Activated CD4-positive, alpha-beta memory T cell treated with anti-CD3 and anti-CD28 coated beads, Interleukin-2, amount 10 ng/mL, durations not matched to agents 7 days and 5 days (primary cell): ENCODE results near the gene PRAC2. TPM values are rescaled to one million over a fixed set of nuclear protein-coding genes. Genes with fewer than 3 reads are reported as not detected.

Experiments
- CTCF ChIA-PET: fragments of 350-600 bp; sonication (Branson Sonifier 250); formaldehyde crosslinking; loops from one replicate; lab custom pipeline; 2021; ENCODE audit warnings: antibody characterized with exemption, inconsistent platforms; lab: Charles Lee
- POLR2A ChIA-PET: fragments of 350-600 bp; sonication (Branson Sonifier 250); formaldehyde crosslinking; loops from one replicate; lab custom pipeline; 2021; ENCODE audit warnings: antibody characterized with exemption; lab: Charles Lee
- DNase-seq: peaks from one replicate; pipeline ENCODE4 v3.0.0-alpha.2; 2020
- H3K27ac Mint-ChIP-seq: one replicate; pipeline ENCODE4 v1.8.0; 2021; ENCODE audit warnings: mild to moderate bottlenecking, mixed read lengths
- H3K27me3 Mint-ChIP-seq: one replicate; pipeline ENCODE4 v1.8.0; 2021; ENCODE audit warnings: mixed read lengths
- H3K36me3 Mint-ChIP-seq: one replicate; pipeline ENCODE4 v1.8.0; 2021; ENCODE audit warnings: low read depth, mixed read lengths
- H3K4me1 Mint-ChIP-seq: one replicate; pipeline ENCODE4 v1.8.0; 2021; ENCODE audit warnings: mixed read lengths
- H3K4me3 Mint-ChIP-seq: one replicate; pipeline ENCODE4 v1.8.0; 2021; ENCODE audit warnings: mild to moderate bottlenecking, mixed read lengths
- H3K9me3 Mint-ChIP-seq: one replicate; pipeline ENCODE4 v1.8.0; 2021; ENCODE audit warnings: mixed read lengths
- total RNA-seq, 2 experiments: library from RNA; stranded (reverse); gene quantifications; one replicate each; pipeline ENCODE4 v1.2.3, GENCODE V29; 2021

Gene PRAC2
- total RNA-seq, 2 experiments from 2014 or later: not detected

DNA sequence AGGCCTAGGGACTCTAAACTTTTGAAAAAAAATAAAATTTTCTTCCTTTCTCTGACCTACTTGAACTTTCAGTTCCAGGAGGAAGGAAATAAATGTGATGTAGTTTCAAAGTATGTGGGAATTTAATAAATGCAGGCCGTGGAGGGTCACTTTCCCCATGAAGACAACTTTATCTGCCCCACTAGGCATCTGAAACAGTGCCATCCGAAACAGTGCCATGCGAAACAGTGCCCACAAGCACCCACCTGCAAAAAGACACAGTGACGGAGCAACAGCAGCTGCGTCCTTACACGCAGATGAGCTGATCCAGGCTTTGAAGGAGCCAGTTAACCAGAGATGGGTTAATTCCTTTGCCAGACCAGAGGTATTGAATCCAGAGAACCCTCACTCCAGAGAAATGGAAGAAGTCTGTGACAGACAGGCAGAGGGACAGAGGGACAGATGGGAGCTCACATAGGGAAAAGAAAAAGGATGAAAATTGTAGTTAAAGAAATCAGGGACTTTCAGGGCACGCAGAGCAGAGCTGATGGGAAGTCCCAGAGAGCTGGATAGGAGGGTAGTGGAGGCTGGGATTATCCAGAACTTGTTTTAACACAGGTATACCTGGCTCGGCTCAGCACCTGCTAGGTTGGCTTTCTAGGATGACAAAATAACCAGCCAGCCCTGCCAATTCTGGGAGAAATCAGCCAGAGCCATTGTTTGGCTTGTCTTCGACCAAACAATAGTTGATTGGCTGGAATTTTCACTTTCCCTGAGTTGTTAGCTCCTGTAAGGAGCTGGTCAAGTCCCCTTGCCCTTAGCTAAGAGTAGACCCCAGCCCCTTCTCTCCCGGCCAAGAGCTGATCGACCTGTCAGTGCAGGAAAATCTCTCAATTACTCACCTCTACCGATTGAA is 22.6 kb downstream of the PRAC2 start:
- H3K9me3 Mint-ChIP-seq: no peaks in the 10 kb centered on the region
- no peak for DNase-seq
- peaks cover 92% of the 10 kb centered on the region for H3K27me3 Mint-ChIP-seq
- no peaks in the 10 kb centered on the region for H3K36me3 Mint-ChIP-seq
- H3K27ac Mint-ChIP-seq: no peak overlapping the region
- H3K4me3 Mint-ChIP-seq: no peak overlapping the region
- H3K4me1 Mint-ChIP-seq: peaks cover 2% of the 10 kb centered on the region
- POLR2A ChIA-PET: interaction anchor here (0.9 to 1.2 kb wide), 4 partner anchors 9 to 21 kb away, joined by 3 read pairs; no protein-coding TSS in a partner anchor
- CTCF ChIA-PET: interaction anchor here (1.0 to 3.7 kb wide), 4 partner anchors 12 to 132 kb away, joined by 3 to 26 read pairs (median 4); no protein-coding TSS in a partner anchor

- ChIA-PET CTCF (no interaction called here), POLR2A (no interaction called here)
- DNase-seq: no peak
- H3K4me3 Mint-ChIP-seq: no peak overlapping the region
- H3K4me1 Mint-ChIP-seq: peaks cover 2% of the 10 kb centered on the region
- no peaks in the 10 kb centered on the region for H3K36me3 Mint-ChIP-seq
- H3K27ac Mint-ChIP-seq: no peak overlapping the region
- H3K27me3 Mint-ChIP-seq: peaks cover 92% of the 10 kb centered on the region
- no peaks in the 10 kb centered on the region for H3K9me3 Mint-ChIP-seq
Measured at GRCh38 chr17:48746916-48747444, 24.0 kb downstream of the PRAC2 start.

DNA sequence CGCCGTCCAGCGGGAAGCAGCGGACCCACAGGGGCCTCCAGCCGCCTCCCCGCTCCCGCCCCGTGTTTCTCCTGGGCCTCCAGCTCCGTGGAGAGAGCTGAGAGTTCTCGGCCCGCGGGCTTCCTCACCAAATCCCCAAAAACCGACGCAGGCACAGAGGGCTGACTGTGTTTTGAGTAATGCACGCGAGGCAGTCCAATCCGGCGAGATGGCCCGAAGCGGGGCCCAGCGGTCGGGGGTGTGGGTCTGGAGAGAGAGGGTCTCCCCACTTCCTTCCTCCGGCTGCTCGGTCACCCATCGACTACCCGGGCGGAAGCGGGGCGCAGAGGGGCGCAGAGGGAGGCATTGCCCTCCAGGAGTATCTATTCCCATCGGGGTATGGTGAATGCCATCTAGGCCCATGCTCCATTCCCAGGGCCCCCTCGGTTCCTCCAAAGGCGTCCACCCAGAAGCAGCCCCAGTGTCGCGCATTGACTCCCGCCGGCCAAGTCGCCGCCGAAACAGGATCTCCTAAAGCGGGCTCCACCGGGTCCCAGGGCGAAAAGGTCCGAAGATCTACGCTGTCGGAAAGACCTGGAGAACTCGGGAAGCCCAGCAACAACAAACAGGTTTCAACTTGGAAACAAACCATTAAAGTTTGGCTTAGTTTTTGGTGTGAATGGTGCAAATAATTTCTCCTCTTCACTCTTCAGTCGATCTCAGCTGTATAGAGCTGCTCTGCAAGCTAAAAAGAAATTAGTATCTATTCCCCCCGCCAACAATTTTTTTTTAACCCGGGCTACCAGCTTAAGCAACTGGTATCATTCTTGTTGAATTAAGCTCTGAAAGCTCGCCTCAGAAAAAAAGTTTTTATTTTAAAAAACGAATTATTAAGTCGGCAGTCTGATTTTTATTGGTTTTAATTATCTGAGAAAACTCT is 24.7 kb downstream of the PRAC2 start:
- H3K27me3 Mint-ChIP-seq: peaks cover 93% of the 10 kb centered on the region
- no peak for DNase-seq
- H3K4me3 Mint-ChIP-seq: no peak overlapping the region
- no peaks in the 10 kb centered on the region for H3K36me3 Mint-ChIP-seq
- H3K4me1 Mint-ChIP-seq: peaks cover 2% of the 10 kb centered on the region
- POLR2A ChIA-PET: interaction anchor here (0.7 to 1.1 kb wide), 2 partner anchors 14 to 29 kb away, joined by 3 to 4 read pairs; no protein-coding TSS in a partner anchor
- no peak overlapping the region for H3K27ac Mint-ChIP-seq
- CTCF ChIA-PET: no interaction called here
- H3K9me3 Mint-ChIP-seq: no peaks in the 10 kb centered on the region

DNA sequence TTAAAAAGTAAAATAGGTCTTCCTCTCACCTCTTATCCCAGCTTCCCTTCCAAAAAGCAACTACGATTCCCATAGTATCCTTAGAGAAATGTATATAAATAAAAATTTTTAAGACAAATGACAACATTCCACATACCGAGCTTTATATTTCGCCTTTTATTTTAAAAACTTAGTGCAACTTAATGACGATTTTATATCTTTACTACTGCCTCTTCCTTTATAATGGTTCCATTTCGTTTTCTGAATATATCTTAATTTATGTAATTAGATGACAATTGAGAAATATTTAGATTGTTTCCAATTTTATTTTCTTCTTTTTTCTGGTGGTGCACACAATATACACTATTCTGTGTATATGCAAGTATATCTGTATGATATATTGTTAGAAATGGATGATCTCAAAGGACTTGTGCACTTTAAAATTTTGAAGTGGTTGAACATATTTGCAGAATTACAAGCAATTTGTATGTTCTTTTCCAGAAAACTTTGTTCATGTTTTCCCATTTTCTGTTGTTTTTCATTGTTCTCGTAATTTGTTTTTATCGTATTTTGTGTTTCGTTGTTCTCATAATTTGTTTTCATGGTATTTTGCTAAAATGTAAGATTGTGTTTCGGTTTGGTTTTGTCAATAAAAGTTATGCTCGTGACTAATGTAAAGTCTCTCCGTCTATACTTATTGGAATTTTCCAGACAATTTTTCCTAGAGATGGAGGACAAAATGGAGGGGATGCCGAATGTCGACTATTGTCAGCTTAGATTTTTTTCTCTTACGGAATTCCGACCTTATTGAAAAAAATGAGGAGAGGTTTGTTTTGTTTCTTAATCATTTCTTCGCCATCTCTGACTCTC is 26.0 kb downstream of the PRAC2 start:
- no peaks in the 10 kb centered on the region for H3K9me3 Mint-ChIP-seq
- no peak overlapping the region for H3K27ac Mint-ChIP-seq
- peaks cover 93% of the 10 kb centered on the region for H3K27me3 Mint-ChIP-seq
- no peaks in the 10 kb centered on the region for H3K36me3 Mint-ChIP-seq
- ChIA-PET CTCF (interaction anchor here (0.9 kb wide), 1 partner anchor 25 kb away, joined by 3 read pairs; no protein-coding TSS in a partner anchor), POLR2A (interaction anchor here (1.1 kb wide), 1 partner anchor 31 kb away, joined by 3 read pairs; no protein-coding TSS in a partner anchor)
- peaks cover 2% of the 10 kb centered on the region for H3K4me1 Mint-ChIP-seq
- DNase-seq: no peak
- H3K4me3 Mint-ChIP-seq: no peak overlapping the region

DNA sequence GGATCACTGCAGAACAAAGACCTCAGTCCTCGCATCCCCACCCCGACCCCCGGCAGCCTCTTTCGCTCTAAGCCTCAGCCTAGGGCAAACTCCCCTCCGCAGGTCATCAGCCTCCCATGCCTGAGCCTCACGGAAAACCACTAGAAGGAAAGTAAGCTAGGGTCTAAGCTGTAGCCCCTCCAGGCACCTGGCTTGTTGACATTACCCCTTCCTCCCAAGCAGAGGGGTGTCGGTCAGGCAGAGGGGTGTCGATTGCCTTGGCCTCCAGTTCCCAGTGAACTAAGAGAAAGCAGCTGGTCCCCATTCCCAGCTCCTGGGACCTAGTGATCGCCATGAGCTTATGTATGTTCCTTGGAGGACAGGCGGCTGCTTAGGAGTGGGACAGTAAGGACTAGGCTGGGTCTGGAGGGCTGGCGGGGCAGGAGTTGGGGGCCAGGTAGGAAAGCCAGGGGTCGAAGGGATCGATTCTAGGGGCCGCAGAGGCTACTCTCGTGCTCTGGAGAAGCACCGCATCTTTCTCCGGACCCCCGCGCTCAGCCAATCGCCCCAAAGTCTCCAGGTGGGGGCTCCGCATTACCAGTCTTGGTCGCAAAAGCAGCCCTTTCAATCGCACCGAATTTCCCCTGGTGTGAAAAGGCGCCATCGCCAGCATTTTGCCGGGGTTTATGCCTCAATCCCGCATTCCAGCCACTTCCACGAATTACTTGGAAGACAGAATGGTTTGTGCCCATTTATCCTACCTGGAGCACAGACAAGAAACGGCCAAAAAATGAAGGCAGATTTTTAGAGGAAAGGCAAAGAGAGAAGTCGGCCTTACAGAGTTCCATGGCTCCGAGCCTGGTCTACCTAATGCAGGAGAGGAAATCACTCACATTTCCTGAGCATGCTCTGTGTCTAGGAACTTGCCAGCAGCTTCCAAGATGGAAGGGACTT is 26.9 kb downstream of the PRAC2 start:
- POLR2A ChIA-PET: interaction anchor here (1.3 to 1.6 kb wide), 2 partner anchors 26 to 140 kb away, joined by 3 to 7 read pairs; partner anchors contain the start of gene PRAC2
- peaks cover 93% of the 10 kb centered on the region for H3K27me3 Mint-ChIP-seq
- no peak overlapping the region for H3K27ac Mint-ChIP-seq
- no peak for DNase-seq
- H3K36me3 Mint-ChIP-seq: no peaks in the 10 kb centered on the region
- no peaks in the 10 kb centered on the region for H3K9me3 Mint-ChIP-seq
- no peak overlapping the region for H3K4me3 Mint-ChIP-seq
- CTCF ChIA-PET: interaction anchor here (0.9 to 1.9 kb wide), 2 partner anchors 26 kb away, joined by 3 to 14 read pairs; partner anchors contain the start of gene PRAC2
- peaks cover 2% of the 10 kb centered on the region for H3K4me1 Mint-ChIP-seq

GRCh38 chr17:48751172-48751571 is 28.2 kb downstream of the PRAC2 start:
- POLR2A ChIA-PET: interaction anchor here (0.6 to 1.6 kb wide), 4 partner anchors 8 to 141 kb away, joined by 3 to 7 read pairs (median 4); partner anchors contain the start of gene PRAC2
- H3K4me3 Mint-ChIP-seq: no peak overlapping the region
- DNase-seq: no peak
- H3K27me3 Mint-ChIP-seq: peaks cover 91% of the 10 kb centered on the region
- CTCF ChIA-PET: interaction anchor here (0.9 to 1.9 kb wide), 6 partner anchors 10 to 138 kb away, joined by 3 to 14 read pairs (median 4); partner anchors contain the start of gene PRAC2
- no peak overlapping the region for H3K27ac Mint-ChIP-seq
- no peaks in the 10 kb centered on the region for H3K9me3 Mint-ChIP-seq
- no peaks in the 10 kb centered on the region for H3K36me3 Mint-ChIP-seq
- H3K4me1 Mint-ChIP-seq: peaks cover 2% of the 10 kb centered on the region

DNA sequence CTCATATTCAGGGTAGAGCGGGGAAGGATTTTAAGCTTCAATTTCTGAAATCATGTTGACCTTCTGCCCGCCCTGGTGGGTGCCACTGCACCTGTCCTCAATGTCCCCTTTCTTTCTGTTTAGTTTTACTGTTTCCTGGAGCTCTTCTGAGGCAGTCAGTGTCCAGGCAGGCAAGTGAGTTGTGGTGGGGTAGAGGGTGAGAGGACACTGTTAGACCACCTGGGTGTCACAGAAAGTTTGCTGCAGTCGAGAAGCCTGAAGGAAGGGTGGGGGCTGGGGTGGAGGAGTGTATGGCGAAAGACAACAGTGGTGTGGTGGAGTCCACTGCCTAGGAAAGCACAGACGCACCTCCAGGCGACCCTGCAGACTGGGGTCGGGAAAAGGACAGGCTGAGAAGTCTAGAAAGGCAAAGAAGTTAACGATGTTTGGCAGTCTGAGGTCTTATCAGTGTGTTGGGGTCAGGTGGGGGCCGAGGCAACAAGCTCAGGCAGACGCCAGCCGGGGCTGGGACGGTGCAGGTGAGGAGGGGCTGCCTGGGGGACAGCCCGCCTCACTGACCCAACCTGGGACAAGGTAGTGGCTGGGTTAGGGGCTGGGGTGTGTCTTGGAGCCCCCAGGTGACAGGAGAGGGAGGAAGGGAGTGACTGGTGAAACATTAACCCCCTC is 28.9 kb downstream of the PRAC2 start:
- CTCF ChIA-PET: interaction anchor here (0.9 to 1.9 kb wide), 6 partner anchors 10 to 139 kb away, joined by 3 to 14 read pairs (median 4); partner anchors contain the start of gene PRAC2
- Mint-ChIP-seq H3K27me3 (peaks cover 88% of the 10 kb centered on the region), H3K36me3 (no peaks in the 10 kb centered on the region), H3K9me3 (no peaks in the 10 kb centered on the region), H3K27ac (no peak overlapping the region), H3K4me1 (no peaks in the 10 kb centered on the region), H3K4me3 (no peak overlapping the region)
- POLR2A ChIA-PET: interaction anchor here (1.3 to 1.6 kb wide), 2 partner anchors 28 to 142 kb away, joined by 3 to 7 read pairs; partner anchors contain the start of gene PRAC2
- no peak for DNase-seq

DNA sequence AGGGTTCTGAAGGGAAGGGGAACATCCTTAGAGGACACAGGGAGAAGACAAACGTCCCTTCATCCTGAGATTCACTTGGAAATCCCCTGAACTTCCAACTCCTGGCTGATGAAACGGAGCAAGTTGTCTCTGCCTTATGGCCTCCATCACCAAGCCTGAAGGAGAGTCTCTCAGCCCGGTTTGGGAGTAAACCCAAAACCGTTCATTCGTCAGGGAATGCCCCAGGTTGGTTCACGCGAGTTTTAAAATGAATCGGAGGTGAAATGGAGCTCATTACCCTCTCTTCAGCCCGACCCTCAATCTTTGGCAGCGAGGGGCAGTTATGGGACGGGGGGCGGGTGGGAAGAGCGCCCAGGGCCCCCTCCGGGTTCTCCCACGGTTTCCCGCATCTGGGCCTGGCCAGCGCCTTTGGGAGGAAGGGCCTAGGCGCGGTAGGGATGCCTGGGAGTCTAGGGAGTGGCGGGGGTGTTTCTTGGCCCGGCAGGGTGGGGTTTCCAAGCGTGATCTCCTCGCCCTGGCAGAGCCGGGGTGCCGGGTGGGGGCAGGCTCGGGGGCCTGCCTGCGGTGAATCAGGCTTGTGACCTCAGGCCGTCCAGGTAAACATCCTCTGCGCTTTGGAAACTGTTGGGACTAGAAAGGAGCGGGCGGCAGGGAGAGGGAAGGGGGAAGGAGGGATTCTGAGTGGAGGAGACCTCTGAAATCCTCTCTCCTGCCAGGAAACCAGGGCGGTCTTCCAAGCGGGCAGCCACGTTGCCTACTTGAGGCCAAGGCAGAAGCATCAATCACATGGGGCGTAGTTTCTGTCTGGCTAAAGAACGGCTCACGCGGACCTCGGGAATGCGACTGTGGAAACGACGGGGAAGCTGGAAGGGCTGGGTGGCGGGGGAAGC is 29.7 kb downstream of the PRAC2 start:
- Mint-ChIP-seq H3K27me3 (peaks cover 86% of the 10 kb centered on the region), H3K36me3 (no peaks in the 10 kb centered on the region), H3K4me3 (no peak overlapping the region), H3K4me1 (no peaks in the 10 kb centered on the region), H3K9me3 (no peaks in the 10 kb centered on the region), H3K27ac (no peak overlapping the region)
- CTCF ChIA-PET: interaction anchor here (0.7 kb wide), 1 partner anchor 74 kb away, joined by 3 read pairs; no protein-coding TSS in a partner anchor
- no peak for DNase-seq
- POLR2A ChIA-PET: no interaction called here

- Mint-ChIP-seq H3K27me3 (peaks cover 83% of the 10 kb centered on the region), H3K27ac (no peak overlapping the region), H3K4me1 (no peaks in the 10 kb centered on the region), H3K9me3 (no peaks in the 10 kb centered on the region), H3K36me3 (no peaks in the 10 kb centered on the region), H3K4me3 (no peak overlapping the region)
- no peak for DNase-seq
- CTCF ChIA-PET: no interaction called here
- POLR2A ChIA-PET: no interaction called here
Measured at GRCh38 chr17:48753794-48754499, 31.0 kb downstream of the PRAC2 start.
